Measurements from ENCODE around the gene ASPHD1.
"Not testable (repeated sequence)": the region's sequence is repeated elsewhere in the genome, so short reads cannot be mapped to it uniquely, and the experiment has no call there.

ASPHD1 gene

GRCh38 chr16:29900102-29900887 lies at the start of gene ASPHD1:
TSS of gene ASPHD1 (plus strand) at chr16:29900488. CDS start at chr16:29900972, 484 bp downstream.
- peak; percentile 90 for DNase-seq

- DNase-seq: no peak
Observed at GRCh38 chr16:29850998-29851397, 49.3 kb upstream of the ASPHD1 start.

GRCh38 chr16:29852654-29853053 lies 47.6 kb upstream of the ASPHD1 start:
- no peak for DNase-seq

GRCh38 chr16:29854520-29855100 lies 45.7 kb upstream of the ASPHD1 start:
- no peak for DNase-seq

- no peak for DNase-seq
Observed at GRCh38 chr16:29857133-29857760, 43.0 kb upstream of the ASPHD1 start.

- no peak for DNase-seq
Observed at GRCh38 chr16:29858149-29858849, 42.0 kb upstream of the ASPHD1 start.

GRCh38 chr16:29858974-29859373 lies 41.3 kb upstream of the ASPHD1 start:
- DNase-seq: no peak

GRCh38 chr16:29860218-29860617 lies 40.1 kb upstream of the ASPHD1 start:
- no peak for DNase-seq

GRCh38 chr16:29862383-29862883 lies 37.9 kb upstream of the ASPHD1 start:
- no peak for DNase-seq

GRCh38 chr16:29862884-29863668 lies 37.2 kb upstream of the ASPHD1 start, which contains the start of gene CDIPT:
TSS of gene CDIPT (minus strand) at chr16:29863226. CDS start at chr16:29862857, 369 bp downstream.
- peak; percentile 96 for DNase-seq

- DNase-seq: no peak
Observed at GRCh38 chr16:29863669-29863984, 36.7 kb upstream of the ASPHD1 start.

- no peak for DNase-seq
Observed at GRCh38 chr16:29864205-29864604, 36.1 kb upstream of the ASPHD1 start.

- no peak for DNase-seq
Observed at GRCh38 chr16:29868396-29869009, 31.8 kb upstream of the ASPHD1 start.

GRCh38 chr16:29869067-29869466 lies 31.2 kb upstream of the ASPHD1 start:
- not testable (repeated sequence) for DNase-seq

- no peak for DNase-seq
Observed at GRCh38 chr16:29871822-29872546, 28.3 kb upstream of the ASPHD1 start.

- no peak for DNase-seq
Observed at GRCh38 chr16:29873319-29873718, 27.0 kb upstream of the ASPHD1 start.

- DNase-seq: no peak
Observed at GRCh38 chr16:29875206-29875605, 25.1 kb upstream of the ASPHD1 start.

- DNase-seq: no peak
Observed at GRCh38 chr16:29876217-29876593, 24.1 kb upstream of the ASPHD1 start.

GRCh38 chr16:29876594-29877249 lies 23.6 kb upstream of the ASPHD1 start:
- DNase-seq: no peak

- DNase-seq: no peak
Observed at GRCh38 chr16:29877266-29877961, 22.9 kb upstream of the ASPHD1 start.

All from SHP77 treated with DMSO at 0.1 percent for 48 hours (cell line).